Activated T-helper 17 cell treated with anti-CD3 and anti-CD28 coated beads, Interleukin-2, amount 50 U/mL, for 72 hours (primary cell): ENCODE data around the gene TRMT10C. TPM values are rescaled to one million over a fixed set of nuclear protein-coding genes. Genes with fewer than 3 reads are reported as not detected.
"Not testable (repeated sequence)": the region's sequence is repeated elsewhere in the genome, so short reads cannot be mapped to it uniquely, and the experiment has no call there.

ENCODE experiments used
- ATAC-seq: fragments of 150-1000 bp; cut with Tn5 transposase; replicated peaks from 2 replicates; pipeline ENCODE4 v1.10.0; 2021; ENCODE audit warnings: mild to moderate bottlenecking, moderate library complexity
- H3K27ac Mint-ChIP-seq: one replicate; pipeline ENCODE4 v1.8.0; 2022; ENCODE audit warnings: mixed read lengths
- H3K27me3 Mint-ChIP-seq: one replicate; pipeline ENCODE4 v1.8.0; 2022; ENCODE audit warnings: mixed read lengths
- H3K36me3 Mint-ChIP-seq: one replicate; pipeline ENCODE4 v1.8.0; 2022; ENCODE audit warnings: low read depth, mild to moderate bottlenecking, mixed read lengths
- H3K4me1 Mint-ChIP-seq: one replicate; pipeline ENCODE4 v1.8.0; 2022; ENCODE audit warnings: mixed read lengths
- H3K4me3 Mint-ChIP-seq: one replicate; pipeline ENCODE4 v1.8.0; 2022; ENCODE audit warnings: mild to moderate bottlenecking, mixed read lengths
- H3K9me3 Mint-ChIP-seq: one replicate; pipeline ENCODE4 v1.8.0; 2022; ENCODE audit warnings: mixed read lengths
- total RNA-seq, 2 donors: library from RNA; stranded (reverse); gene quantifications; one replicate each; pipeline ENCODE4 v1.2.3, GENCODE V29; 2022

Gene TRMT10C
- total RNA-seq, 2 donors from 2014 or later = 31.6 to 49.9 TPM

- ATAC-seq = no peak
- Mint-ChIP-seq H3K4me1 (peaks cover 33% of the 10 kb centered on the region), H3K36me3 (no peaks in the 10 kb centered on the region), H3K27ac (peak overlapping the region; percentile 9), H3K4me3 (no peak overlapping the region), H3K9me3 (no peaks in the 10 kb centered on the region), H3K27me3 (no peaks in the 10 kb centered on the region)
These were observed 28.7 kb upstream of the TRMT10C start for GRCh38 chr3:101532783-101533602.

DNA sequence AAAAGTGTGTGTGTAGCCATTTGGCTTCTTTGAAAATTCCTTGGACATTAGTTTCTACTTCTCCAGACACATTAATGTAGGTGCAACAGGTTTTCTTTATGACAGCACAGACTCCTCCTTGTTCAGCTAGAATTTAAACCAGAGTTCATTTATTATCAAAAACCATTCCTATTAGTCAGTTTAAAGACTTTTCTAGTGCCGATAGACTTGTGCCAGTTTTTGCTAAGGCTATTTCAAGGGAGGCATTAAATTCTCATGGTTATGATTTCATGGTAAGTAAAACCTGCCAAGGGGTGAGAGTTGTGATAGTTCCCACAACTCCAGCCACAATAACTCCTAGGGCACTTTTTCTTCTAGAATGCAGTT lies 28.1 kb upstream of the TRMT10C start:
- Mint-ChIP-seq H3K9me3 (no peaks in the 10 kb centered on the region), H3K36me3 (no peaks in the 10 kb centered on the region), H3K27ac (no peak overlapping the region), H3K4me3 (no peak overlapping the region), H3K27me3 (no peaks in the 10 kb centered on the region), H3K4me1 (peaks cover 33% of the 10 kb centered on the region)
- ATAC-seq = no peak

DNA sequence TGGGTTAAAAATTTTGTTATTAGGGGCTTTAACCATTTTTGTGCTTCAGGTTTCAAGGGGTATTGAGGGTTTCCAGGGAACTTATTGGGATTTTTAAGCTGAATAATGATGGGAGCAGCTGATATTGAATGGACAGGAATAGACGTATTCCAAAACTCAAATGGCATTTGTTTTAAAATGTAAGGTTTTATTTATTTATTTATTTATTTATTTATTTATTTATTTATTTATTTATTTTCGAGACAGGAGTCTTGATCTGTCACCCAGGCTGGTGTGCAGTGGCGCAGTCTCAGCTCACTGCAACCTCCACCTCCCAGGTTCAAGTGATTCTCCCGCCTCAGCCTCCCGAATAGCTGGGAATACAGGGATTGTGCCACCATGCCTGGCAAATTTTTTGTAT lies 26.4 kb upstream of the TRMT10C start:
- Mint-ChIP-seq H3K36me3 (no peaks in the 10 kb centered on the region), H3K9me3 (peaks cover 4% of the 10 kb centered on the region), H3K4me3 (no peak overlapping the region), H3K27me3 (no peaks in the 10 kb centered on the region), H3K27ac (no peak overlapping the region), H3K4me1 (peaks cover 23% of the 10 kb centered on the region)
- no peak for ATAC-seq

DNA sequence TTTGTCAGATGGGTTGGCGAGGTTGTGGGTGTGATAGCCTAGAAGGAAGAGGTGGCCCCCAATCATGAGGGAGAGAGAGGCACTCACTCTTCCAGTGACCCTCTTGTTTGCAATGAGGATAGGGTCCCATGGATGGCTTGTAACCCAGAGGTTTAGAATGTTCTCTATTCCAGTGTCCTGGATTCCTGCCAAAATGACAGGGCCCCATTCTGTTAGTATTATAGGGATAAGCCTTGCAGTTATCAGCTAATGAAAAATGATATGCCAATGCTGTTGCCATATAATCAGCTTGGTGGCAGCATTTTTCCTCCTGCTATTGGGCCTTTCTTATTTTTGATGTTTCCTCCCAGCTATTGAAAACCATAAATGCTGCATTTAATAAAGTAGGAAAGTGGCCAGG lies 25.4 kb upstream of the TRMT10C start:
- H3K4me1 Mint-ChIP-seq = peaks cover 12% of the 10 kb centered on the region
- H3K9me3 Mint-ChIP-seq = peaks cover 4% of the 10 kb centered on the region
- no peak overlapping the region for H3K4me3 Mint-ChIP-seq
- ATAC-seq = no peak
- no peak overlapping the region for H3K27ac Mint-ChIP-seq
- no peaks in the 10 kb centered on the region for H3K27me3 Mint-ChIP-seq
- H3K36me3 Mint-ChIP-seq = no peaks in the 10 kb centered on the region

DNA sequence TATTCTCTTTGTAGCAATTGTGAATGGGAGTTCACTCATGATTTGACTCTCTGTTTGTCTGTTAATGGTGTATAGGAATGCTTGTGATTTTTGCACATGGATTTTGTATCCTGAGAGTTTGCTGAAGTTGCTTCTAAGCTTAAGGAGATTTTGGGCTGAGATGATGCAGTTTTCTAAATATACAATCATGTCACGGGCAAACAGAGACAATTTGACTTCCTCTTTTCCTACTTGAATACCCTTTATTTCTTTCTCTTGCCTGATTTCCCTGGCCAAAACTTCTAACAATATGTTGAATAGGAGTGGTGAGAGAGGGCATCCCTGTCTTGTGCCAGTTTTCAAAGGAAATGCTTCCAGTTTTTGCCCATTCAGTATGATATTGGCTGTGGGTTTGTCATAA lies 24.7 kb upstream of the TRMT10C start:
- not testable (repeated sequence) for H3K4me1 Mint-ChIP-seq, H3K9me3 Mint-ChIP-seq, H3K36me3 Mint-ChIP-seq, H3K27me3 Mint-ChIP-seq, H3K27ac Mint-ChIP-seq, ATAC-seq, H3K4me3 Mint-ChIP-seq

DNA sequence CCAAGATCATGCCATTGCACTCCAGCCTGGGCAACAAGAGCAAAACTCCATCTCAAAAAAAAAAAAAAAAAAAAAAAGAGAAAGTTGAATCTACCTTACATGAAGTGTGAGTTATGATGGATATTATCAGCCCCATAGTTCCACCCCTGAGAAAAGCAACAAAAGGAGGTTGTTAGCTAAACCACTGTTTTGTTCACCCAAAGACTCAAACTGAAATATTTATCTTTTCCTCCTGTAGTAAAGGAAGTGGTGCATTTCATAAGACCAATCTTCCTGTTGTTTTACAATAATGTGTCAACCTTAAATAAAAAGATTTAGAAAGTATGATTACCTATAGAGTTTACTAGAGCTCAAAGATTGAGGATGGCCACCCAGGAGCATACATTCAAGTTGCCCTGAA lies 18.7 kb upstream of the TRMT10C start:
- no peaks in the 10 kb centered on the region for H3K27me3 Mint-ChIP-seq
- H3K9me3 Mint-ChIP-seq = peaks cover 4% of the 10 kb centered on the region
- H3K27ac Mint-ChIP-seq = peak overlapping the region; percentile 73
- H3K36me3 Mint-ChIP-seq = no peaks in the 10 kb centered on the region
- H3K4me1 Mint-ChIP-seq = peaks cover 15% of the 10 kb centered on the region
- ATAC-seq = peak; percentile 79
- peak overlapping the region; percentile 57 for H3K4me3 Mint-ChIP-seq

GRCh38 chr3:101544161-101544850 lies 17.4 kb upstream of the TRMT10C start:
- H3K9me3 Mint-ChIP-seq = peaks cover 4% of the 10 kb centered on the region
- no peaks in the 10 kb centered on the region for H3K36me3 Mint-ChIP-seq
- H3K27ac Mint-ChIP-seq = peak overlapping the region; percentile 85
- peak; percentile 75 for ATAC-seq
- H3K4me1 Mint-ChIP-seq = peaks cover 18% of the 10 kb centered on the region
- H3K27me3 Mint-ChIP-seq = no peaks in the 10 kb centered on the region
- H3K4me3 Mint-ChIP-seq = peak overlapping the region; percentile 55

DNA sequence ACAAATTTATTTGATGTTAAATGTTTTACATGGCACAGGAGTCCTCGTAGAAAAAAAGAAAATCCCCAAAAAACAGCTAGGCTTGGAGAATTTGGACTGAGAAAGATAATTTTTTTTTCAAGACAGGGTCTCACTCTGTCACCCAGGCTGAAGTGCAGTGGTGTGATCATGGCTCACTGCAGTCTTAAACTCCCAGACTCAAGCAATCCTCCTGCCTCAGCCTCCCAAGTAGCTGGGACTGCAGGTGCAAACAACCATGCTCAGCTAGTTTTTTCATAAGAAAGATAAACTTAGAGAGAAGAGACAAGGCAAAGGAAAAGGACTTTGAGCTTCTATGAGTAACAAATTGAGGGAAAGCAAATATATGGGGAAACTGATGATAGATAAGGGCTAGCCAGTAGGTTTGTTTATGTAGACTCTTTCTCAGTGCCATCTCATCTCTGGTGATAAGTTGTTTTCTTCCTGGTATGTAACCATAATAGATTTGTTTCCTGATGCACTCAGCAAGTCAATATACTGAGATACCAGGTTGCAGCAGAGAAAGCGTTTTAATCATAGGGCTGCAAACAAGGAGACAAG lies 13.1 kb upstream of the TRMT10C start:
- Mint-ChIP-seq H3K9me3 (no peaks in the 10 kb centered on the region), H3K27ac (peak overlapping the region; percentile 78)
- ATAC-seq = peak; percentile 23

DNA sequence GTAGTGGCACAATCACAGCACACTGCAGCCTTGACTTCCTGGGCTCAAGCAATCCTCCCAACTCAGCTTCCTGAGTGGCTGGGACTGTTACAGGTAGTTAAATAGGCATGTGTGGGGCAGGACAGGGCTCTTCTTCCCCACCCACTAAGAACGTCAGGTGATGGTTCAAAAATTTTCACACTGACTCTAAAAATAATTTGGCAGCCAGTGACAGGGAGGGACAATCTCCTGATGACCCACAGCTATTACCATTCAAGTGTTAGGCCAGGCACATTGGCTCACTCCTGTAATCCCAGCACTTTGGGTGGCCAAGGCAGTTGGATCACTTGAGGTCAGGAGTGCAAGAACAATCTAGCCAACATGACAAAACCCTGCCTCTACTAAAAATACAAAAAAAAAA lies 12.2 kb upstream of the TRMT10C start:
- H3K36me3 Mint-ChIP-seq = no peaks in the 10 kb centered on the region
- H3K9me3 Mint-ChIP-seq = no peaks in the 10 kb centered on the region
- no peak overlapping the region for H3K27ac Mint-ChIP-seq
- no peak for ATAC-seq
- H3K27me3 Mint-ChIP-seq = no peaks in the 10 kb centered on the region
- H3K4me1 Mint-ChIP-seq = peaks cover 6% of the 10 kb centered on the region
- no peak overlapping the region for H3K4me3 Mint-ChIP-seq

More for the DNA sequence above, 13.1 kb upstream of the TRMT10C start:
- Mint-ChIP-seq H3K27me3 (no peaks in the 10 kb centered on the region), H3K36me3 (no peaks in the 10 kb centered on the region), H3K4me1 (peaks cover 14% of the 10 kb centered on the region), H3K4me3 (no peak overlapping the region)

DNA sequence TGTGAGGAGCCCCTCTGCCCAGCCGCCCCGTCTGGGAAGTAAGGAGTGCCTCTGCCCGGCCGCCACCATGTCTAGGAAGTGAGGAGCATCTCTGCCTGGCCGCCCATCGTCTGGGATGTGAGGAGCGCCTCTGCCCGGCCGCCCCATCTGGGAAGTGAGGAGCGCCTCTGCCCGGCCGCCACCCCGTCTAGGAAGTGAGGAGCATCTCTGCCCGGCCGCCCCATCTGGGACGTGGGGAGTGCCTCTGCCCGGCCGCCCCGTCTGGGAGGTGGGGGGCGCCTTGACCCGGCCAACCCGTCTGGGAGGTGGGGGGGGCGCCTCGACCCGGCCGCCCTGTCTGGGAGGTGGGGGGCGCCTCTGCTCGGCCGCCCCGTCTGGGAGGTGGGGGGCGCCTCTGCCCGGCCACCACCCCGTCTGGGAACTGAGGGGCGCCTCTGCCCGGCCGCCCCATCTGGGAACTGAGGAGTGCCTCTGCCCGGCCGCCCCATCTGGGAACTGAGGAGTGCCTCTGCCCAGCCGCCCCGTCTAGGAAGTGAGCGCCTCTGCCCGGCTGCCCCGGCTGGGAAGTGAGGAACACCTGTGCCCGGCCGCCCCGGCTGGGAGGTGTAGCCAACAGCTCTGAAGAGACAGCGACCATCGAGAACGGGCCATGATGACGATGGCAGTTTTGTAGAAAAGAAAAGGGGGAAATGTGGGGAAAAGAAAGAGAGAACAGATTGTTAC lies 10.1 kb upstream of the TRMT10C start:
- not testable (repeated sequence) for H3K36me3 Mint-ChIP-seq, H3K9me3 Mint-ChIP-seq, H3K27me3 Mint-ChIP-seq, H3K4me3 Mint-ChIP-seq, H3K27ac Mint-ChIP-seq, ATAC-seq, H3K4me1 Mint-ChIP-seq

GRCh38 chr3:101553381-101553780 lies 8.3 kb upstream of the TRMT10C start:
- not testable (repeated sequence) for H3K36me3 Mint-ChIP-seq, H3K4me3 Mint-ChIP-seq, H3K9me3 Mint-ChIP-seq, ATAC-seq, H3K4me1 Mint-ChIP-seq, H3K27ac Mint-ChIP-seq, H3K27me3 Mint-ChIP-seq

- ATAC-seq = no peak
- Mint-ChIP-seq H3K9me3 (no peaks in the 10 kb centered on the region), H3K36me3 (no peaks in the 10 kb centered on the region), H3K27me3 (peaks cover 5% of the 10 kb centered on the region), H3K27ac (no peak overlapping the region), H3K4me1 (peaks cover 3% of the 10 kb centered on the region), H3K4me3 (no peak overlapping the region)
These were observed 5.6 kb upstream of the TRMT10C start for GRCh38 chr3:101556064-101556463.

GRCh38 chr3:101567528-101568317 lies 6.1 kb downstream of the TRMT10C start:
- Mint-ChIP-seq H3K36me3 (peaks cover 59% of the 10 kb centered on the region), H3K27ac (peak overlapping the region; percentile 86), H3K27me3 (no peaks in the 10 kb centered on the region), H3K4me1 (peaks cover 59% of the 10 kb centered on the region), H3K4me3 (peak overlapping the region; percentile 74), H3K9me3 (no peaks in the 10 kb centered on the region)
- peak; percentile 89 for ATAC-seq
